Measurements from ENCODE around the gene PDE11A.

The PDE11A gene

GRCh38 chr2:177703159-177703558 lies 369.4 kb downstream of the PDE11A start:
- Mint-ChIP-seq H3K27ac (no peak overlapping the region), H3K36me3 (no peaks in the 10 kb centered on the region), H3K27me3 (peaks cover 8% of the 10 kb centered on the region), H3K4me3 (no peak overlapping the region), H3K4me1 (no peaks in the 10 kb centered on the region), H3K9me3 (no peaks in the 10 kb centered on the region)
- ATAC-seq: no peak

DNA sequence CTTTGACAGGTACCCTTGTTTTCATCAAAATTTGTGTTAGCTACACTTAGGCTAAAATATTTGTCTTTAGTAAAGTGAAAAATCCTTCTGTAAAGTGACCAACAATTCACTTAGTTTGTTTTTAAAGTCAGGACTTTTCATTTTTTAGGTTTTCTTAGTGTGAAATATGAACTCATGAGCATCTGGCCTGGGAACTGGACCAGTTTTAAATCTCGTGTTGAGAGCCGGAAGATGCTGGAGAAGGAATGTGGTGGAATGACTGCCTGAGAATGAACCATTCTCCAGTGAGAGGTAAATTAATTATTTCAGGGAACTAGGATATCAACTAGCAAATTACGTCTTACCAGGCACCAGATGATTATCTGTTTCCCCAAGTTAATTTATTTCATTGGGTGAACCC lies 374.3 kb downstream of the PDE11A start:
- Mint-ChIP-seq H3K27ac (no peak overlapping the region), H3K9me3 (no peaks in the 10 kb centered on the region), H3K27me3 (peaks cover 26% of the 10 kb centered on the region), H3K4me1 (no peaks in the 10 kb centered on the region), H3K4me3 (no peak overlapping the region), H3K36me3 (no peaks in the 10 kb centered on the region)
- no peak for ATAC-seq

- no peaks in the 10 kb centered on the region for H3K36me3 Mint-ChIP-seq
- no peak for ATAC-seq
- H3K9me3 Mint-ChIP-seq: no peaks in the 10 kb centered on the region
- peaks cover 26% of the 10 kb centered on the region for H3K27me3 Mint-ChIP-seq
- H3K4me3 Mint-ChIP-seq: no peak overlapping the region
- no peak overlapping the region for H3K27ac Mint-ChIP-seq
- no peaks in the 10 kb centered on the region for H3K4me1 Mint-ChIP-seq
Observed at GRCh38 chr2:177694348-177694747, 378.2 kb downstream of the PDE11A start.

- no peaks in the 10 kb centered on the region for H3K36me3 Mint-ChIP-seq
- no peak overlapping the region for H3K4me3 Mint-ChIP-seq
- no peak overlapping the region for H3K27ac Mint-ChIP-seq
- H3K9me3 Mint-ChIP-seq: no peaks in the 10 kb centered on the region
- no peak for ATAC-seq
- peaks cover 26% of the 10 kb centered on the region for H3K27me3 Mint-ChIP-seq
- H3K4me1 Mint-ChIP-seq: no peaks in the 10 kb centered on the region
Observed at GRCh38 chr2:177693658-177694339, 378.8 kb downstream of the PDE11A start.

DNA sequence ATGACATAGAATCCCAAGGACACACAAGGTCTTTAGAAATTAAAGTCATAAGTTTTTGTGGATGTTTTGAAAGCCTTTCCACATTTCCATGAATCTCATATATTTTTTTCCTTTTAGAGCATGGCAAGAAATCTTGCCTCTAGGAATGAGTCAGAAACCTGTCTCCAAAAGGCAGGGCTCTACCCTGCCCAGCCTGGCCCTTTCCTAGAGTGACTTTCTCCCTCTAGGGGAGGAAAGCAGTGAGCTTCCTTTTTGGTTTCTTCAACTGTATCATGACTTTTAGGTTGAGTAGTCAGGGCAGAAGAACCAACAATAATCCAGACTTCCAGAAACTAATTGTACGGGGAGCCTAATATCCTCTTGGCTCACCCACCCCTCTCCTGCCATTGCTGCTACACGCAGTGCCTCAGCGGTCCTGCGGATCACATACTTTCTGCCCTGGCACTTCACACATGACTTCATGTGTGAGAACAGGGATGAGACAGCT lies 379.8 kb downstream of the PDE11A start:
- Mint-ChIP-seq H3K27me3 (peaks cover 26% of the 10 kb centered on the region), H3K9me3 (no peaks in the 10 kb centered on the region), H3K4me1 (no peaks in the 10 kb centered on the region), H3K27ac (no peak overlapping the region), H3K36me3 (no peaks in the 10 kb centered on the region), H3K4me3 (no peak overlapping the region)
- ATAC-seq: no peak

GRCh38 chr2:177692042-177692782 lies 380.4 kb downstream of the PDE11A start:
- no peaks in the 10 kb centered on the region for H3K36me3 Mint-ChIP-seq

DNA sequence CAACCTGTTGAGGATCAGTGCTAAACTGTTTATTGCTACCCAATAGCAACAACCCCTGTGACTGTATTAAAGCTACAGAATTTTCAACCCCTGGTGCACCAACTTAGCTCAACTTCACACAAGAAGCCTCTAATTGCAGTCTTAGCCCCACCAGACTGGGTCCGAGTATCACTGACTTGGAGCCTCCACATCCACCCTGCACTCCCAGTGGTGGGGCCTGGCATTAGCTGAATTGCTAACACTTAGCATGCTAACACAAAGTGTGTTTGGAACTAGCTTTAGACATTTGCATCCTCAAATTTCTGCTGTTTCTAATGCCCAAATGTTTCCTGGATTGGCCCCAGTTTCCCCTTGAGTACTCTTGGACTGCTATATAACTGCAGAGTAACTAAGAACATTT lies 381.4 kb downstream of the PDE11A start:
- no peak for ATAC-seq
- Mint-ChIP-seq H3K27me3 (peaks cover 19% of the 10 kb centered on the region), H3K4me1 (no peaks in the 10 kb centered on the region), H3K9me3 (no peaks in the 10 kb centered on the region), H3K36me3 (no peaks in the 10 kb centered on the region), H3K27ac (no peak overlapping the region), H3K4me3 (no peak overlapping the region)

More at GRCh38 chr2:177692042-177692782, 380.4 kb downstream of the PDE11A start:
- Mint-ChIP-seq H3K4me3 (no peak overlapping the region), H3K4me1 (no peaks in the 10 kb centered on the region), H3K27me3 (peaks cover 26% of the 10 kb centered on the region), H3K27ac (no peak overlapping the region), H3K9me3 (no peaks in the 10 kb centered on the region)
- no peak for ATAC-seq

- Mint-ChIP-seq H3K4me1 (no peaks in the 10 kb centered on the region), H3K27ac (no peak overlapping the region), H3K4me3 (no peak overlapping the region), H3K36me3 (no peaks in the 10 kb centered on the region), H3K27me3 (peaks cover 11% of the 10 kb centered on the region), H3K9me3 (no peaks in the 10 kb centered on the region)
- ATAC-seq: no peak
Observed at GRCh38 chr2:177689623-177690022, 383.0 kb downstream of the PDE11A start.

DNA sequence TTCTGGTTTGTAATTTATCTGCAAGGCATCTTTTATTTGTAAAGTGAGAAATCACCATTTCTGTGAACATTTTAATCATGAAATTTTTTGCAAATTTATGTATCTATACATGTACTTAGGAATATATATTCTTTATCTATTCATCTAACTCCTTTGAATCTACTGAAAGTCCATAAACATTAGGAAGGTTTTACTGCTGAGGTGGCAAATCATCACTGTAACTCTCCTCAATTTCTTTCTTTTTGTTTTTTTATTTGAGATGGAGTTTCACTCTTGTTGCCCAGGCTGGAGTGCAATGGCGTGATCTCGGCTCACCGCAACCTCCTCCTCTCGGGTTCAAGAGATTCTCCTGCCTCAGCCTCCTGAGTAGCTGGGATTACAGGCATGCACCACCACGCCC lies 383.7 kb downstream of the PDE11A start:
- Mint-ChIP-seq H3K4me1 (no peaks in the 10 kb centered on the region), H3K36me3 (no peaks in the 10 kb centered on the region), H3K4me3 (no peak overlapping the region), H3K9me3 (no peaks in the 10 kb centered on the region), H3K27ac (no peak overlapping the region), H3K27me3 (peaks cover 5% of the 10 kb centered on the region)
- ATAC-seq: no peak

- no peak overlapping the region for H3K4me3 Mint-ChIP-seq
- H3K27me3 Mint-ChIP-seq: no peaks in the 10 kb centered on the region
- H3K36me3 Mint-ChIP-seq: no peaks in the 10 kb centered on the region
- H3K4me1 Mint-ChIP-seq: no peaks in the 10 kb centered on the region
- no peak for ATAC-seq
- no peak overlapping the region for H3K27ac Mint-ChIP-seq
- no peaks in the 10 kb centered on the region for H3K9me3 Mint-ChIP-seq
Observed at GRCh38 chr2:177683661-177684069, 388.9 kb downstream of the PDE11A start.

GRCh38 chr2:177682836-177683660 lies 389.5 kb downstream of the PDE11A start:
- H3K4me3 Mint-ChIP-seq: no peak overlapping the region
- no peaks in the 10 kb centered on the region for H3K27me3 Mint-ChIP-seq
- no peak overlapping the region for H3K27ac Mint-ChIP-seq
- ATAC-seq: no peak
- no peaks in the 10 kb centered on the region for H3K9me3 Mint-ChIP-seq
- no peaks in the 10 kb centered on the region for H3K36me3 Mint-ChIP-seq
- H3K4me1 Mint-ChIP-seq: no peaks in the 10 kb centered on the region

DNA sequence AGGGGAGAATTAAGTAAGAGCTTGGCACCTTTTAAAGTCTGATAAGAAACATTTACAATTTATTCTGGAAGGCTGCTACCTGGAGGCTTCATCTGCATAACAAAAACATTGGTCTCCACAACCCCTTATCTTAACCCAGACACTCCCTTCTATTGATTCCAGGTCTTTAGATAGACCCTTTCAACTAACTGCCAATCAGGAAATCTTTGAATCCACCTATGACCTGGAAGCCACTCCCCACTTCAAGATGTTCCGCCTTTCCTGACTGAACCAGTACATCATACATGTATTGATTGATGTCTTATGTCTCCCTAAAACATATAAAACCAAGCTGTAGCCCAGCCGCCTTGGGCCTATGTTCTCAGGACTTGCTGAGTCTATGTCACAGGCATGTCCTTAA lies 390.6 kb downstream of the PDE11A start:
- no peaks in the 10 kb centered on the region for H3K9me3 Mint-ChIP-seq
- ATAC-seq: no peak
- H3K27me3 Mint-ChIP-seq: no peaks in the 10 kb centered on the region
- H3K36me3 Mint-ChIP-seq: no peaks in the 10 kb centered on the region
- H3K27ac Mint-ChIP-seq: no peak overlapping the region
- H3K4me3 Mint-ChIP-seq: no peak overlapping the region
- no peaks in the 10 kb centered on the region for H3K4me1 Mint-ChIP-seq

DNA sequence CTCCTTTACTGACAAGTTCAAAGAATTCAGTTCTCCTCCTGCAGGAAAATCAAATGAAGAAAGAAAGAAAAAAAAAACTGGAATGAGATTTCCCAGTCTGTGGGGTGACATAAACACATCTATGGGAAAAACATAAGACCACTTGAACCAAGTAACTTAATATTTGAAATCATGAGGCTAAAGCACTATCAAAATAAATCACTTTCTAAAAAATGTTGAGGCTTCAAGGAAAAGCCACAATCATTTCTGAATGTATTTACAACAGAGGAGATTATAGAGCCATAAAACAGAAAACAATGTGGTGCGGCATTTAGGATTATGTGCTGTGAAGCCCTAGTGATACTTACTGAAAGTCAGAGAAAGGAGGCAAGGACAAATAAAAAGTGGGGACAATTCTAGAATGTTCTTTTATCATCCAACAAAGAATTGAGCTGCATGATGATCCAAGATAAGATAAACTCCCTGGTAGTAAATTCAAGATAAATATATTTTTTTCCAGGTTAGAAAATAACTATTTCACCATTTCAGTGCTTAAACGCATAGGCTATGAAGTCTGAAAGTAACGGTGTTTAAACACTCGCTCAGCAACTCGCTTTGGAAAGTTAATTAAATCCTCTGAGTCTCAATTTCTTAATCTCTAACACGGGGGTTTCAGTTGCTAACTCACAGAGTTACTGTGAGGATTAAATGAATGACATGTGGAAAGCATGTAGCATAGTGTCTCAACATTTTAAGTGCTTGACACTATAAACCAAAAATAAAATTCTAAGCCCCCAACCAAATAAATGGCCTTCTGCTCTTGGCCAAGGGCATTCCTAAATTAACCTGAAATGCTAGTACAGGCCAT lies 391.5 kb downstream of the PDE11A start:
- Mint-ChIP-seq H3K4me3 (no peak overlapping the region), H3K27me3 (no peaks in the 10 kb centered on the region), H3K4me1 (no peaks in the 10 kb centered on the region), H3K9me3 (no peaks in the 10 kb centered on the region), H3K27ac (no peak overlapping the region), H3K36me3 (no peaks in the 10 kb centered on the region)
- no peak for ATAC-seq

DNA sequence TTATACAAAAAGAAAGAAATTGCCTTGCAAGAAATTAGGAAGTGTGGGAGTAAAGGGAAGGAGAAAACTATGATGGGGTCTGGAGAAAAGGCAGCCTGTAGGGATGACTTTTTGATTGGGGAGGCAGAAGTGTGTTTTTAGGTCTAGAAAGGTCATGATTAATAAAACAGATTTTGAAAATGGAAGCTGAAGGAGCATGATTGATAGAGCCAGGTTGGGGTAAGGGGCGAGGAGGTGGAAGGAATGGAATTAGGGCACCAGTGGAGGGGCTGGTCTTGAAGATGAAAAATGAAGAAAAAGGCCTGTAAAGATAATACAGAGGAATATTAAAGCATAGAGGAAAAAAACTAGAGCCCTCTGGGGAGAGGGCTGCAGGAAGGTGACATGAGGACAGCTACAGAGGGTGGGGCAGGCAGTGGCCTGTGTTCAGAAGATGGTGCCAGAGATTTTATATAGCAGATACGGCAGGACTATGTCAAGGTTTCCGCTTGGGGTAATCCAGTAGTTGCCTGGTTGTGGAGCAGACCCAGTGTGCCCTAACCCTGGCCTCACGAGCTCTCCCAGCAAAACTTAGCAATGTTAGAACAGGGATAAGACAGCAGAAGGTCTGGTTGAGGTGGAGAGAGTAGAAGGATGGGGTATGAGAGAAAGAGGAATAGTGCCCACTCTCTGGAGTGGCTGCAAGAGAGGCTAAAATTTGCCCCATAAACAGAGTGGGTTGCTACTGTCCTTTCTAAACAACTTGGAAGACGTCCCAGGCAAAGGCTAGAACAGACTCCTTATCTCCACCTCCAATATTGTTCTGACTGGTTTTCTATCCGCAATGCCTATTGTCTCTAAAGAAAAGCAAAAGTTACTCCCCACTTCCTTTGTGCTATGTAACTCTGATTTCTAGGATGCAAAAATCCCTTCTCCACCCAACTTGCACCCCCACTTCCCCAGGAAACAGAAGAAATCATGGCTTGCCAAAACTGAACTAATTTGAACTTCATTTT lies 392.7 kb downstream of the PDE11A start:
- ATAC-seq: peak; percentile 14
- H3K27me3 Mint-ChIP-seq: no peaks in the 10 kb centered on the region
- H3K27ac Mint-ChIP-seq: no peak overlapping the region
- H3K4me1 Mint-ChIP-seq: no peaks in the 10 kb centered on the region
- no peak overlapping the region for H3K4me3 Mint-ChIP-seq
- no peaks in the 10 kb centered on the region for H3K36me3 Mint-ChIP-seq
- H3K9me3 Mint-ChIP-seq: no peaks in the 10 kb centered on the region
